NT2/D1 (cell line): Measurements from ENCODE around the gene IDH1.

Experiments
- DNase-seq: peaks from one replicate; pipeline ENCODE4 v3.0.0-alpha.2; 2011; ENCODE audit warnings: low read depth, low spot score
- H3K27me3 ChIP-seq: 2 replicates; pipeline ENCODE4 v1.6.0; 2011; ENCODE audit warnings: mild to moderate bottlenecking; ENCODE audit not compliant: insufficient read length, insufficient read depth
- H3K36me3 ChIP-seq: 2 replicates; pipeline ENCODE4 v1.6.1; 2011; ENCODE audit warnings: mild to moderate bottlenecking, low read length, mixed read lengths; ENCODE audit not compliant: insufficient read depth, insufficient read length
- H3K4me1 ChIP-seq: 2 replicates; pipeline ENCODE4 v1.5.1; 2011; ENCODE audit not compliant: insufficient read depth, insufficient read length
- H3K4me3 ChIP-seq: 2 replicates; pipeline ENCODE4 v1.5.1; 2011; ENCODE audit warnings: low read depth; ENCODE audit not compliant: insufficient read length
- H3K9ac ChIP-seq: 2 replicates; pipeline ENCODE4 v1.6.0; 2011; ENCODE audit warnings: low read depth; ENCODE audit not compliant: insufficient read length
- H3K9me3 ChIP-seq: 2 replicates; pipeline ENCODE4 v1.5.1; 2011; ENCODE audit warnings: mild to moderate bottlenecking, low read length; ENCODE audit not compliant: insufficient read depth
- SUZ12 ChIP-seq: IDR thresholded peaks from 2 replicates; pipeline ENCODE4 v1.6.1; 2011; ENCODE audit not compliant: insufficient read length, insufficient read depth; ENCODE audit errors: extremely low read depth
- YY1 ChIP-seq: IDR thresholded peaks from 2 replicates; pipeline ENCODE4 v1.6.1; 2011; ENCODE audit not compliant: insufficient read length, insufficient read depth
- ZNF274 ChIP-seq: IDR thresholded peaks from 2 replicates; pipeline ENCODE4 v1.6.1; 2011; ENCODE audit warnings: mild to moderate bottlenecking, low read depth, low read length

The IDH1 gene

DNA sequence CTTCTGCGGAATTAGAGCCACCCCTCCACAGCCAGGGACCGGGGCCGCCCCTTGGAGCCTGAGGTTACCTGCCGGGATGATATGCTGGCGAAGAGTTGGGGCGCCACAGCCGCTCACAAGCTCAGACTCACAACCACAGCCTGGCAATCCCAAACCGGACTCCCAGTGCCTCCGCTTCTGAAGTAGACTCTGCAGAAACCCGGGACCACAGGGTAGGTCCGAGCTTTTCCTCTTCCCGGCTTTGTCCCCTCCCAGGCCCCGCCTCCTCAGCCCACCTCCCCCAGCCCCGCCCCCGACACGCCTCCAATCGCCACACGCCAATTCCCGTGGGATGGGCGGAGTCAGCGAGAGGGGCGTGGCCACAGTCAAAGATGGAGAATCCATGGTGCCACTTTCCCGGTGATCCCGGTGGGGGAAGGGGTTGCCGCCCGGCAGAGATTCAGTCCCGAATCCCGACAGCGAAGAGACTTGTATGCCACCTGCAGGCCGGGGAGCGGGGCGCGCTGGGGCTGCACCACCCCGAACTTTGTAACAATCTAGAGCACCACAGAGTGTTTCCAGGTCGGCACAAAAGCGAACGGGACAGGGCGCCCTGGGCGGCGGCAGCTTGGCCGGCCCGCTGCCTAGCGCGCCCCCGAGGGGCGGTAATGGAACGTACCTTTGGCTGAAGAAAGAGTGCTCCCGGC is at the start of gene IDH1:
Gene IDH1, minus strand, starts transcription at position 201 of the 686 bp plus-strand sequence. CDS start 3,520 bp downstream, outside the sequence.
- Histone ChIP-seq H3K4me3 (peak within 1 kb of the TSS; percentile 98), H3K9ac (peak within 1 kb of the TSS; percentile 100), H3K36me3 (peaks cover 33% of the 10 kb centered on the region), H3K9me3 (no peaks in the 10 kb centered on the region), H3K27me3 (no peaks in the 10 kb centered on the region), H3K4me1 (no peaks in the 10 kb centered on the region)
- DNase-seq: peak; percentile 91
- TF ChIP-seq YY1: peak; percentile 40
- TF ChIP-seq SUZ12: no peak
- TF ChIP-seq ZNF274: no peak

DNA sequence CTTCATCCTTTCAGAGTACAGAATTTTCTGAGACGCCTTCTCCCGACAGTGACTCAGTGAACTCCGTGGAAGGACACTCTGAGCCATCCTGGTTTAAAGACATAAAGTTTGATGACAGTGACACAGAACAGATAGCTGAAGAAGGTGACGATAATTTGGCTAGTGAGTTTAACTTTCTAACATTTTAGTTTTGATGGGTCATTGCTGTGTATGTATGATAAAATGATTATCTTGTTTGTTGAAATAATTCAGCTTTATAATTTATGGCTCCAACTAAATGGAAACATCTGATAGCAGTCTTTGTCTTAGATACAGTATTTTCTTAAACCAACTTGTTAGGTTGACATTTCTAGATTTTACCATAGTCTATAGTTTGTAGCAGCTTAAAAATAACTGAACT is 49.3 kb upstream of the IDH1 start:
- no peaks in the 10 kb centered on the region for H3K4me1 ChIP-seq
- TF ChIP-seq SUZ12 (no peak), ZNF274 (no peak), YY1 (no peak)
- H3K36me3 ChIP-seq: peaks cover 65% of the 10 kb centered on the region
- no peak overlapping the region for H3K9ac ChIP-seq
- H3K9me3 ChIP-seq: no peaks in the 10 kb centered on the region
- no peak overlapping the region for H3K4me3 ChIP-seq
- H3K27me3 ChIP-seq: no peaks in the 10 kb centered on the region
- no peak for DNase-seq

DNA sequence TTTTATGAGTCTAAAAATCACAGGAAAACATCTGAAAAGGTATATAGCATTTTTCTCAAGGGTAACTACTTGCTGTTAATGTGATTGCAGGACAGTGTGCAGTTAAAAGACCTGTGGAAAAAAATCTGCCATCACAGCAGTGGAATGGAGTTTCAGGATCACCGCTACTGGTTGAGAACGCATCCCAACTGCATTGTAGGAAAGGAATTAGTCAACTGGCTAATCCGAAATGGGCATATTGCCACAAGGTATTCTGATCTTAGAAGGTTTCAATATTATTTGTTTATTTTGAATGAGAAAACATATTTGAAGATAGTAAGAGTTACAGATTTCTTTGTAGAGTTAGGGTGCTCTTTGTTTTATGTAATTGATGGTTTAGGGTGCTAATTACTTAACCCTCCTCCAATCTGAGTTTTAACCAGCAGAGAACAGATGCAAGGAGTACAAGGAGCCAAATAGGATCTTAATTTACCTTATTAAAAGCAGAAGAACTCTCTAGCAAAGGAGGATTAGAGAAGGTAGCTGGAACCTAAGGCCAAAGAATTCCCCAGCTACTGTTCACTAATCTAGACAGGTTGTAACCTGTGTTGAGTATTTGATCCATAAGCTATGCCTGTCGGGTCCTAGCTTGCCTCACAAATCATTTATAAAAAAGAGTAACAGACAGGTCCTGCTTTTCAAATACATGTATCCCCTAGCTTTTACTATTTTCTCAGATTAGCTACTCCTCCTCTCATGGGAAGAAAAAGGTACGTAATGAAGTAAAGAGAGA is 46.2 kb upstream of the IDH1 start:
- TF ChIP-seq YY1 (no peak), ZNF274 (no peak), SUZ12 (no peak)
- no peak for DNase-seq
- Histone ChIP-seq H3K9ac (no peak overlapping the region), H3K36me3 (peaks cover 77% of the 10 kb centered on the region), H3K4me3 (no peak overlapping the region), H3K4me1 (no peaks in the 10 kb centered on the region), H3K27me3 (no peaks in the 10 kb centered on the region), H3K9me3 (no peaks in the 10 kb centered on the region)

- Histone ChIP-seq H3K4me1 (no peaks in the 10 kb centered on the region), H3K36me3 (peaks cover 58% of the 10 kb centered on the region), H3K9ac (no peak overlapping the region), H3K9me3 (no peaks in the 10 kb centered on the region), H3K4me3 (no peak overlapping the region), H3K27me3 (no peaks in the 10 kb centered on the region)
- DNase-seq: no peak
- no peak for TF ChIP-seq YY1
- TF ChIP-seq ZNF274: no peak
- TF ChIP-seq SUZ12: no peak
Measured at GRCh38 chr2:208297961-208298360, 43.1 kb upstream of the IDH1 start.

GRCh38 chr2:208296610-208297009 is 41.7 kb upstream of the IDH1 start:
- Histone ChIP-seq H3K9me3 (no peaks in the 10 kb centered on the region), H3K4me1 (no peaks in the 10 kb centered on the region), H3K27me3 (no peaks in the 10 kb centered on the region), H3K4me3 (no peak overlapping the region), H3K36me3 (peaks cover 47% of the 10 kb centered on the region), H3K9ac (no peak overlapping the region)
- DNase-seq: no peak
- TF ChIP-seq SUZ12: no peak
- TF ChIP-seq YY1: no peak

- no peak for TF ChIP-seq SUZ12
- TF ChIP-seq YY1: no peak
- TF ChIP-seq ZNF274: no peak
- Histone ChIP-seq H3K36me3 (peaks cover 39% of the 10 kb centered on the region), H3K27me3 (no peaks in the 10 kb centered on the region), H3K4me3 (no peak overlapping the region), H3K9ac (no peak overlapping the region), H3K9me3 (no peaks in the 10 kb centered on the region), H3K4me1 (no peaks in the 10 kb centered on the region)
- no peak for DNase-seq
Measured at GRCh38 chr2:208295834-208296233, 41.0 kb upstream of the IDH1 start.

GRCh38 chr2:208294482-208295024 is 39.7 kb upstream of the IDH1 start:
- Histone ChIP-seq H3K9me3 (no peaks in the 10 kb centered on the region), H3K9ac (no peak overlapping the region), H3K27me3 (no peaks in the 10 kb centered on the region), H3K4me3 (no peak overlapping the region), H3K4me1 (no peaks in the 10 kb centered on the region), H3K36me3 (peaks cover 37% of the 10 kb centered on the region)
- TF ChIP-seq SUZ12 (no peak), YY1 (no peak), ZNF274 (no peak)
- DNase-seq: no peak
